ENCODE results near the gene FBLN7.

DNA sequence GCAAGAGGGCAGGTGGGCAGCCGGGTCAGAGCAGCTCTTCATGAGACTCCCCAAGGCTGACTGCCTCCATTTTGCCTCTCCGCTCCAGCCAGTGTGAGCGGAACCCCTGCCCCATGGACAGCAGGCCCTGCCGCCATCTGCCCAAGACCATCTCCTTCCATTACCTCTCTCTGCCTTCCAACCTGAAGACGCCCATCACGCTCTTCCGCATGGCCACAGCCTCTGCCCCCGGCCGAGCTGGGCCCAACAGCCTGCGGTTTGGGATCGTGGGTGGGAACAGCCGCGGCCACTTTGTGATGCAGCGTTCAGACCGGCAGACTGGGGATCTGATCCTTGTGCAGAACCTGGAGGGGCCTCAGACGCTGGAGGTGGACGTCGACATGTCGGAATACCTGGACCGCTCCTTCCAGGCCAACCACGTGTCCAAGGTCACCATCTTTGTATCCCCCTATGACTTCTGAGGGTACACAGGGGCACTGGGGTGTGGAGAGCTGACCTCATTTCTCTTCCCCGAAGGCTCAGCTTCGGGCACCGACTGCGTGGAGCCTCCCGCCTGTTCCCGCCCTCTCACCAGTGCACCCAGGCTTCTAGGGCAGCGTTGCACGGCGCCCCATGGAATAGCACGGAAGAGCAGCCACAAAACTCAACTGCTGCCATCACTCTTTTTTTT lies 49.0 kb downstream of the FBLN7 start:
- TF ChIP-seq CTCF (IDR thresholded peaks at IDR 0.05) (no peak), POLR2A (IDR thresholded peaks at IDR 0.05) (no peak)
